ENCODE data around the gene POMP. TPM values are rescaled to one million over a fixed set of nuclear protein-coding genes. Genes with fewer than 3 reads are reported as not detected.
A peak's percentile ranks its signal among the peaks of the same experiment; 100 is the strongest.

The POMP gene
- total RNA-seq, 2 experiments from 2014 or later: 25.8 to 28.5 TPM

DNA sequence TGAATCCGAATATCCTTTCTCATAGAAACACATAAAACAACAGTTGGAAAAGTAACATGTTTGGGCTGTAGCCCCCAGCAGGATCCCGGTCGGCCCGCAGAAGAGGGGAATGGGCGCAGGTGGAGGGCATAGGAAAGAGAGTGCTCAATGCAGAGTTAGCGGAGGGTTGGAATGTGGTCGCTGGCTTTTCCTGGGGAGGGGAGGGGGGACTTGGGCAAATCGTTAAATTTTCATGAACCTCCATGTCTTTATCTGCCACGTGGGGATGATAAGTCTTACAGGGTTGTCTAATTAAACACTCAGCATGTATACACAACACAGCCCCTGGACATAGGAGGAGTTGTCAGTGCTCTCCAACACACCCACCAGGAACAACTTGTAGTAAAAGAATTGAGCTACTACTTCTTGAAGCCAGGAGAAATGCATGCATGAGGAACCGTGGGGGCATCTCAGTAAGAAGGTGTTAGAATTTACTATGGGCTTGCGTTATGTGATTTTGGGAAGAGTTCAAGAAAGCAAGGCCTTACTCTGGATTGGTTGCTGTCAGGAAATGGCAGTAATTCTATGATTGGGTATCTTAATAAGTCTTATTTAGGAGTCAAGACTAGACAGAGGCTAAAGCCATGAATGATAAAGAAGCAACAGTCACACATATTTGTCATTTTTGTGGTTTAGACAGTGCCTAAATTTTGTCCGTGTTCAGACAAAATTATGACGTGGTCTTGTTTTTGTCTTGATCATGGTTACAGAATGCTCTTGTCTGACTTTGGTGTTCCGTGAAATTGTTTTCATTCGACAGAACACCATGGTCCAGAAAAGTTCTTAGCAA is 60.5 kb downstream of the POMP start:
- peak overlapping the region; percentile 88 for H3K27ac Mint-ChIP-seq
- peaks cover 24% of the 10 kb centered on the region for H3K36me3 Mint-ChIP-seq (ENCODE audit: low read depth)
- ChIA-PET POLR2A (interaction anchor here (1.0 to 4.0 kb wide), 4 partner anchors 11 to 582 kb away, joined by 3 to 57 read pairs (median 5); partner anchors contain the start of genes PAN3 and POMP), CTCF (interaction anchor here (1.5 kb wide), 1 partner anchor 62 kb away, joined by 3 read pairs; no protein-coding TSS in a partner anchor)
- H3K9me3 ChIP-seq (ENCODE audit: control insufficient read depth in 1 of 2, insufficient read depth in 1 of 2, low read length in 2 of 2): no peaks in the 10 kb centered on the region
- H3K27me3 ChIP-seq (ENCODE audit: control insufficient read depth in 1 of 2, insufficient read depth in 2 of 2, low read length in 2 of 2): no peaks in the 10 kb centered on the region
- DNase-seq: peak in 1 of 14 experiments; percentile 32
- H3K4me1 Mint-ChIP-seq (ENCODE audit: low read depth): peaks cover 34% of the 10 kb centered on the region
- TF ChIP-seq, protein P1, sequence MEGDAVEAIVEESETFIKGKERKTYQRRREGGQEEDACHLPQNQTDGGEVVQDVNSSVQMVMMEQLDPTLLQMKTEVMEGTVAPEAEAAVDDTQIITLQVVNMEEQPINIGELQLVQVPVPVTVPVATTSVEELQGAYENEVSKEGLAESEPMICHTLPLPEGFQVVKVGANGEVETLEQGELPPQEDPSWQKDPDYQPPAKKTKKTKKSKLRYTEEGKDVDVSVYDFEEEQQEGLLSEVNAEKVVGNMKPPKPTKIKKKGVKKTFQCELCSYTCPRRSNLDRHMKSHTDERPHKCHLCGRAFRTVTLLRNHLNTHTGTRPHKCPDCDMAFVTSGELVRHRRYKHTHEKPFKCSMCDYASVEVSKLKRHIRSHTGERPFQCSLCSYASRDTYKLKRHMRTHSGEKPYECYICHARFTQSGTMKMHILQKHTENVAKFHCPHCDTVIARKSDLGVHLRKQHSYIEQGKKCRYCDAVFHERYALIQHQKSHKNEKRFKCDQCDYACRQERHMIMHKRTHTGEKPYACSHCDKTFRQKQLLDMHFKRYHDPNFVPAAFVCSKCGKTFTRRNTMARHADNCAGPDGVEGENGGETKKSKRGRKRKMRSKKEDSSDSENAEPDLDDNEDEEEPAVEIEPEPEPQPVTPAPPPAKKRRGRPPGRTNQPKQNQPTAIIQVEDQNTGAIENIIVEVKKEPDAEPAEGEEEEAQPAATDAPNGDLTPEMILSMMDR (IDR thresholded peaks at IDR 0.05): no peak
- H3K27me3 Mint-ChIP-seq: no peaks in the 10 kb centered on the region
- intact Hi-C loops (cut with DNase I, micrococcal nuclease): loop anchor here in 1 of 2 experiments (2.0 to 10.0 kb wide), 2 partner anchors 61 to 1545 kb away; partner anchors contain the start of genes POMP and USP12
- H3K9me3 Mint-ChIP-seq: no peaks in the 10 kb centered on the region
- peak overlapping the region in 1 of 2 donors; percentile 74 for H3K27ac ChIP-seq (ENCODE audit: low read depth in 1 of 2, low read length in 2 of 2)
- peaks cover 24% of the 10 kb centered on the region for H3K4me1 ChIP-seq (ENCODE audit: insufficient read depth, low read length)
- no peak for ATAC-seq (ENCODE audit: poor library complexity)
- peak overlapping the region; percentile 94 for H3K4me3 Mint-ChIP-seq
- peak overlapping the region; percentile 95 for H3K4me3 ChIP-seq (ENCODE audit: low read length)
- H3K36me3 ChIP-seq (ENCODE audit: insufficient read depth, low read length): no peaks in the 10 kb centered on the region

DNA sequence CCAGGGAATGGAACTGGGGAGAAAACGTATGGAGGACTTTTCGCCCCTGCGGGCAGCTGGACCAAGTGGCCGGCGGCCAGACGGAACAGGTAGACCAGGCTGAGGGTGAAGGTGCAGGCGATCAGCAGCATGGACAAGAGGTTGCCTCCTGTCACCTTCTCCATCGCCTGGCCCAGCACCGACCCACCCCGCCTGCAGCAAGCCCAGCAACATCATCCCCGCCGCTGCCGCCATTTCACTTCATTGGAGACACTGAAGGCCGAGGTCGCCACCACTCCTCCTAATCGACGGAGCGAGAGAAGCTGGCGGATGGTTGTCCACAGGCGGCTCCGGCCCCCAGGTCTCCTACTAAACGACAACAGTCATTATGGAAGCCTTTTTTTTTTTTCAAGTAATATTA is 64.9 kb downstream of the POMP start:
- Histone ChIP-seq H3K4me1 (ENCODE audit: insufficient read depth, low read length) (peaks cover 6% of the 10 kb centered on the region), H3K27ac (ENCODE audit: low read depth in 1 of 2, low read length in 2 of 2) (no peak overlapping the region), H3K36me3 (ENCODE audit: insufficient read depth, low read length) (no peaks in the 10 kb centered on the region), H3K27me3 (ENCODE audit: control insufficient read depth in 1 of 2, insufficient read depth in 2 of 2, low read length in 2 of 2) (peaks cover 0 to 12% of the 10 kb centered on the region in 2 experiments), H3K9me3 (ENCODE audit: control insufficient read depth in 1 of 2, insufficient read depth in 1 of 2, low read length in 2 of 2) (no peaks in the 10 kb centered on the region), H3K4me3 (ENCODE audit: low read length) (no peak overlapping the region)
- ChIA-PET CTCF (no interaction called here), POLR2A (no interaction called here)
- peaks cover 8% of the 10 kb centered on the region for H3K4me1 Mint-ChIP-seq (ENCODE audit: low read depth)
- TF ChIP-seq, protein P1 (IDR thresholded peaks at IDR 0.05): no peak
- H3K4me3 Mint-ChIP-seq: no peak overlapping the region
- ATAC-seq (ENCODE audit: poor library complexity) (no peak), DNase-seq (no peak)
- no peak overlapping the region for H3K27ac Mint-ChIP-seq
- intact Hi-C loops (cut with DNase I, micrococcal nuclease): no loop called here
- H3K9me3 Mint-ChIP-seq: no peaks in the 10 kb centered on the region
- peaks cover 5% of the 10 kb centered on the region for H3K36me3 Mint-ChIP-seq (ENCODE audit: low read depth)
- H3K27me3 Mint-ChIP-seq: peaks cover 20% of the 10 kb centered on the region

DNA sequence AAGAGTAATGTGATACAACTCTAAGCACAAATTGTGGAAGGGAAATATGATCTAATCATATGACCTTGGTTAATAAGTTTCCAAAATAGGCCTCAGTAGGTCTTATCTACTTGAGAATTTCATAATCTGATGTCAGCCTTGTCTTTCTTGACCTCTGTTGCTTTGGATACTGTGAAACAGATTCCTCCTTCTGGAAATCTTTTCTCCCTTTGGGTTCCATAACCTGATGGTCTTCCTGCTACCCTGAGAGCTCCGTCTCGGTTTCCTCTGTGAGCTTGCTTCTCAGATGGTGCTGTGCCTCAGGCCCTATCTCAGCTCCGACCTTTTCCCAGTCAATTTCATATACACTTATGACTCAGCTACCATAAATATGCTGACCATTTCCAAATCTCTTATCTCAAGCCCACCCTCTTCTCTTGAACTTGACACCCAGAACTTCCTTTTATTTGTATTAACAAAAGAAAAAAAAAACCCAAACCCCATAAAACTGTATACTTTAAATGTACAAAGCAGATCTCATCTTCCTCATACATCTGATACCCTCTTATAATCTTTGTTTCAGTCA is 66.2 kb downstream of the POMP start:
- POLR2A ChIA-PET: no interaction called here
- Mint-ChIP-seq H3K4me1 (ENCODE audit: low read depth) (no peaks in the 10 kb centered on the region), H3K27ac (no peak overlapping the region), H3K9me3 (no peaks in the 10 kb centered on the region), H3K36me3 (ENCODE audit: low read depth) (no peaks in the 10 kb centered on the region), H3K4me3 (no peak overlapping the region), H3K27me3 (peaks cover 22% of the 10 kb centered on the region)
- Histone ChIP-seq H3K9me3 (ENCODE audit: control insufficient read depth in 1 of 2, insufficient read depth in 1 of 2, low read length in 2 of 2) (no peaks in the 10 kb centered on the region), H3K27ac (ENCODE audit: low read depth in 1 of 2, low read length in 2 of 2) (no peak overlapping the region), H3K4me3 (ENCODE audit: low read length) (no peak overlapping the region), H3K36me3 (ENCODE audit: insufficient read depth, low read length) (no peaks in the 10 kb centered on the region), H3K27me3 (ENCODE audit: control insufficient read depth in 1 of 2, insufficient read depth in 2 of 2, low read length in 2 of 2) (peaks cover 0 to 12% of the 10 kb centered on the region in 2 experiments), H3K4me1 (ENCODE audit: insufficient read depth, low read length) (no peaks in the 10 kb centered on the region)
- intact Hi-C loops (cut with DNase I, micrococcal nuclease): no loop called here
- ATAC-seq (ENCODE audit: poor library complexity) (no peak), DNase-seq (no peak)
- CTCF ChIA-PET: no interaction called here
- TF ChIP-seq, protein P1 (IDR thresholded peaks at IDR 0.05): no peak

Other genes with a start within 250 kb of the POMP start
- 1 to 10 TPM; 1.1 to 1.2 TPM for gene FLT1, start 164.0 kb upstream of the POMP start, total RNA-seq
- 1 to 10 TPM; 6.3 to 7.4 TPM for gene SLC46A3, start 59.8 kb downstream of the POMP start, total RNA-seq
- under 1 TPM; 0.38 to 0.81 TPM for gene MTUS2, start 161.2 kb downstream of the POMP start, total RNA-seq

Measured in CD4-positive, alpha-beta T cell (primary cell).